K562 (cell line): Measurements from ENCODE around the gene EPYC.

ENCODE experiments used
- CHD4 ChIP-seq: fragments of 200-600 bp; sonication (generic); IDR thresholded peaks from 3 replicates; pipeline ENCODE4 v1.6.1; 2012; ENCODE audit warnings: low read depth, mild to moderate bottlenecking, mixed read lengths, low read length, inconsistent platforms; ENCODE audit not compliant: insufficient read depth, insufficient replicate concordance, poor library complexity, severe bottlenecking
- E2F4 ChIP-seq: sonication (generic); formaldehyde crosslinking; IDR thresholded peaks from 2 replicates; pipeline ENCODE4 v1.8.0; 2022; ENCODE audit warnings: mild to moderate bottlenecking, low read depth, missing genetic modification reagents
- EGR1 ChIP-seq: fragments of 450-650 bp; conservative IDR thresholded peaks from 2 replicates; pipeline ENCODE4 v1.6.1; 2017; ENCODE audit warnings: mild to moderate bottlenecking
- HDAC6 ChIP-seq: IDR thresholded peaks from 2 replicates; pipeline ENCODE4 v1.6.1; 2012; ENCODE audit warnings: low read depth, mild to moderate bottlenecking, control low read depth, inconsistent platforms, low read length, moderate library complexity
- RCOR1 ChIP-seq, 2 experiments: IDR thresholded peaks; 2 replicates each; pipeline ENCODE4 v1.6.1; 2012; ENCODE audit warnings: low read depth in 2 of 2, low read length in 2 of 2, borderline replicate concordance in 1 of 2, improper control_type of control experiment in 1 of 2
- REST ChIP-seq, 2 experiments: fragments of 450-650 bp; formaldehyde crosslinking in 1 of 2; IDR thresholded peaks; 2 replicates each; pipeline versions ENCODE4 v1.4.0 to v1.6.1; 2014 to 2020; ENCODE audit warnings: mild to moderate bottlenecking in 2 of 2, borderline replicate concordance in 1 of 2, low read depth in 1 of 2
- SIN3A ChIP-seq, 2 experiments: fragments of 150-350 bp in 1 of 2; IDR thresholded peaks; 2 replicates each; pipeline ENCODE4 v1.6.1; 2011 to 2016; ENCODE audit warnings: borderline replicate concordance in 2 of 2, low read depth in 2 of 2, low read length in 2 of 2, mild to moderate bottlenecking in 2 of 2, moderate library complexity in 2 of 2; ENCODE audit not compliant: control insufficient read depth in 1 of 2
- YY1 ChIP-seq, 3 experiments: IDR thresholded peaks; 2 replicates each; pipeline ENCODE4 v1.6.1; 2011; ENCODE audit warnings: low read length in 2 of 3, mild to moderate bottlenecking in 2 of 3, moderate library complexity in 2 of 3, borderline replicate concordance in 1 of 3, control low read depth in 1 of 3, low read depth in 1 of 3; ENCODE audit not compliant: insufficient read depth in 3 of 3, insufficient replicate concordance in 2 of 3, control insufficient read depth in 1 of 3, insufficient read length in 1 of 3; ENCODE audit errors: extremely low read depth in 1 of 3
- ZNF23 ChIP-seq: fragments of 250-450 bp; sonication (Bioruptor Pico); IDR thresholded peaks from 2 replicates; pipeline ENCODE4 v1.4.0; 2020; ENCODE audit warnings: mild to moderate bottlenecking
- ZNF263 ChIP-seq: sonication (generic); formaldehyde crosslinking; IDR thresholded peaks from 2 replicates; pipeline ENCODE4 v1.8.0; 2022; ENCODE audit warnings: mild to moderate bottlenecking, missing genetic modification reagents, borderline replicate concordance
- ZNF561 ChIP-seq: fragments of 450-650 bp; formaldehyde crosslinking; conservative IDR thresholded peaks from 2 replicates; pipeline ENCODE4 v1.4.0; 2020; ENCODE audit warnings: mild to moderate bottlenecking, moderate library complexity
- TF ChIP-seq, protein P1 (sequence below): IDR thresholded peaks from 2 replicates; pipeline ENCODE4 v1.6.1; 2016; ENCODE audit warnings: missing genetic modification characterization, missing compliant biosample characterization
- TF ChIP-seq, protein P2 (sequence below), 3 experiments: IDR thresholded peaks in 2 of 3; conservative IDR thresholded peaks in 1 of 3; 2 replicates each; pipeline ENCODE4 v1.5.1; 2011 to 2012; ENCODE audit warnings: low read length in 3 of 3, mild to moderate bottlenecking in 3 of 3, control low read depth in 2 of 3, improper control_type of control experiment in 1 of 3, inconsistent platforms in 1 of 3, low read depth in 1 of 3, mixed read lengths in 1 of 3, moderate library complexity in 1 of 3; ENCODE audit not compliant: insufficient read depth in 2 of 3

GRCh38 chr12:91033251-91033650 is 28.5 kb upstream of the EPYC start:
- TF ChIP-seq HDAC6 = no peak
- TF ChIP-seq, protein P1, sequence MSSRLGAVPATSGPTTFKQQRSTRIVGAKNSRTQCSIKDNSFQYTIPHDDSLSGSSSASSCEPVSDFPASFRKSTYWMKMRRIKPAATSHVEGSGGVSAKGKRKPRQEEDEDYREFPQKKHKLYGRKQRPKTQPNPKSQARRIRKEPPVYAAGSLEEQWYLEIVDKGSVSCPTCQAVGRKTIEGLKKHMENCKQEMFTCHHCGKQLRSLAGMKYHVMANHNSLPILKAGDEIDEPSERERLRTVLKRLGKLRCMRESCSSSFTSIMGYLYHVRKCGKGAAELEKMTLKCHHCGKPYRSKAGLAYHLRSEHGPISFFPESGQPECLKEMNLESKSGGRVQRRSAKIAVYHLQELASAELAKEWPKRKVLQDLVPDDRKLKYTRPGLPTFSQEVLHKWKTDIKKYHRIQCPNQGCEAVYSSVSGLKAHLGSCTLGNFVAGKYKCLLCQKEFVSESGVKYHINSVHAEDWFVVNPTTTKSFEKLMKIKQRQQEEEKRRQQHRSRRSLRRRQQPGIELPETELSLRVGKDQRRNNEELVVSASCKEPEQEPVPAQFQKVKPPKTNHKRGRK (tag) = no peak
- no peak for TF ChIP-seq SIN3A (IDR thresholded peaks at IDR 0.05; ENCODE audit: borderline replicate concordance in 2 of 2, control insufficient read depth in 1 of 2, low read depth in 2 of 2, low read length in 2 of 2)
- no peak for TF ChIP-seq REST (IDR thresholded peaks at IDR 0.05; ENCODE audit: borderline replicate concordance)
- TF ChIP-seq REST (CRISPR knock-in tag; IDR thresholded peaks at IDR 0.05; ENCODE audit: low read depth) = no peak
- TF ChIP-seq CHD4 = no peak
- no peak for TF ChIP-seq ZNF263 (CRISPR knock-in tag)
- TF ChIP-seq, protein P2, sequence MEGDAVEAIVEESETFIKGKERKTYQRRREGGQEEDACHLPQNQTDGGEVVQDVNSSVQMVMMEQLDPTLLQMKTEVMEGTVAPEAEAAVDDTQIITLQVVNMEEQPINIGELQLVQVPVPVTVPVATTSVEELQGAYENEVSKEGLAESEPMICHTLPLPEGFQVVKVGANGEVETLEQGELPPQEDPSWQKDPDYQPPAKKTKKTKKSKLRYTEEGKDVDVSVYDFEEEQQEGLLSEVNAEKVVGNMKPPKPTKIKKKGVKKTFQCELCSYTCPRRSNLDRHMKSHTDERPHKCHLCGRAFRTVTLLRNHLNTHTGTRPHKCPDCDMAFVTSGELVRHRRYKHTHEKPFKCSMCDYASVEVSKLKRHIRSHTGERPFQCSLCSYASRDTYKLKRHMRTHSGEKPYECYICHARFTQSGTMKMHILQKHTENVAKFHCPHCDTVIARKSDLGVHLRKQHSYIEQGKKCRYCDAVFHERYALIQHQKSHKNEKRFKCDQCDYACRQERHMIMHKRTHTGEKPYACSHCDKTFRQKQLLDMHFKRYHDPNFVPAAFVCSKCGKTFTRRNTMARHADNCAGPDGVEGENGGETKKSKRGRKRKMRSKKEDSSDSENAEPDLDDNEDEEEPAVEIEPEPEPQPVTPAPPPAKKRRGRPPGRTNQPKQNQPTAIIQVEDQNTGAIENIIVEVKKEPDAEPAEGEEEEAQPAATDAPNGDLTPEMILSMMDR (IDR thresholded peaks at IDR 0.05 in 2 of 3, conservative IDR thresholded peaks at IDR 0.05 in 1 of 3; ENCODE audit: insufficient read depth in 2 of 3, low read depth in 1 of 3, low read length in 3 of 3) = no peak
- TF ChIP-seq ZNF561 (CRISPR knock-in tag) = no peak
- TF ChIP-seq RCOR1 (IDR thresholded peaks at IDR 0.05; ENCODE audit: borderline replicate concordance in 1 of 2, low read depth in 2 of 2, low read length in 2 of 2) = no peak
- TF ChIP-seq YY1 (IDR thresholded peaks at IDR 0.05; ENCODE audit: borderline replicate concordance in 1 of 3, control insufficient read depth in 1 of 3, extremely low read depth in 1 of 3, insufficient read depth in 3 of 3, insufficient read length in 1 of 3, insufficient replicate concordance in 2 of 3, low read depth in 1 of 3, low read length in 2 of 3) = no peak
- no peak for TF ChIP-seq EGR1
- TF ChIP-seq E2F4 (CRISPR knock-in tag) = no peak
- TF ChIP-seq ZNF23 (CRISPR knock-in tag) = no peak
